Naive thymus-derived CD8-positive, alpha-beta T cell (primary cell): Measurements from ENCODE around the gene IGFL3. TPM values are rescaled to one million over a fixed set of nuclear protein-coding genes. Genes with fewer than 3 reads are reported as not detected.
"Not testable (repeated sequence)": the region's sequence is repeated elsewhere in the genome, so short reads cannot be mapped to it uniquely, and the experiment has no call there.

Source experiments
- ATAC-seq, 2 donors: fragments of 150-1000 bp; cut with Tn5 transposase in 1 of 2; sonication (Bioruptor Pico), chemical (Tn5 transposase) in 1 of 2; 1 replicate in 1 of 2; 2 replicates in 1 of 2; pipeline ENCODE4 v1.10.0; 2021; ENCODE audit warnings: mild to moderate bottlenecking in 2 of 2, moderate library complexity in 2 of 2
- POLR2A ChIA-PET: fragments of 350-600 bp; sonication (Branson Sonifier 250); formaldehyde crosslinking; loops from one replicate; lab custom pipeline; 2021; ENCODE audit warnings: antibody characterized with exemption; lab: Charles Lee
- DNase-seq, 10 donors: peaks; one replicate each; pipeline versions ENCODE4 v3.0.0 to v3.0.0-alpha.2; 2020 to 2022
- H3K27ac Mint-ChIP-seq, 10 donors: one replicate each; pipeline ENCODE4 v1.8.0; 2020 to 2022; ENCODE audit warnings: mild to moderate bottlenecking in 10 of 10, mixed read lengths in 10 of 10, moderate library complexity in 4 of 10, inconsistent platforms in 1 of 10
- H3K27me3 Mint-ChIP-seq, 5 donors: one replicate each; pipeline ENCODE4 v1.8.0; 2021 to 2022; ENCODE audit warnings: mixed read lengths in 5 of 5
- H3K36me3 Mint-ChIP-seq, 3 donors: one replicate each; pipeline ENCODE4 v1.8.0; 2020 to 2022; ENCODE audit warnings: mixed read lengths in 3 of 3, mild to moderate bottlenecking in 2 of 3, inconsistent platforms in 1 of 3
- H3K4me1 Mint-ChIP-seq, 4 donors: one replicate each; pipeline ENCODE4 v1.8.0; 2021 to 2022; ENCODE audit warnings: mixed read lengths in 4 of 4
- H3K4me3 Mint-ChIP-seq, 10 donors: one replicate each; pipeline ENCODE4 v1.8.0; 2020 to 2022; ENCODE audit warnings: mild to moderate bottlenecking in 10 of 10, mixed read lengths in 10 of 10, moderate library complexity in 6 of 10, inconsistent platforms in 1 of 10
- H3K9me3 Mint-ChIP-seq, 9 donors: one replicate each; pipeline ENCODE4 v1.8.0; 2020 to 2022; ENCODE audit warnings: mixed read lengths in 9 of 9, mild to moderate bottlenecking in 3 of 9, inconsistent platforms in 1 of 9, moderate library complexity in 1 of 9
- polyA plus RNA-seq, 3 donors: library from polyadenylated mRNA; unstranded; fragments of 300-500 nt; fragmentation: Illumina TruSeq; gene quantifications; one replicate each; pipeline ENCODE4 v1.2.3, GENCODE V29; 2021
- total RNA-seq, 8 experiments: library from RNA in 2 of 8; stranded (reverse) in 2 of 8; gene quantifications; one replicate each; pipeline ENCODE4 v1.2.3 and lab custom pipeline; 2021 to 2026

Gene IGFL3
- total RNA-seq (not detected), polyA plus RNA-seq (not detected), total RNA-seq (lab: John Stamatoyannopoulos, UW) (0 reads per million in 6 experiments)

- Mint-ChIP-seq H3K4me3 (no peak within 1 kb of the TSS), H3K27me3 (peaks cover 26 to 78% (median 40%) of the 10 kb centered on the region in 5 donors)
- POLR2A ChIA-PET, result no interaction called here
Observed at GRCh38 chr19:46124638-46125115, at the start of gene IGFL3. IGFL3 (minus strand) TSS chr19:46124688; CDS start chr19:46124649, 39 bp downstream.

GRCh38 chr19:46173886-46174480 is 49.5 kb upstream of the IGFL3 start:
- H3K36me3 Mint-ChIP-seq, result peaks cover 0 to 17% (median 1%) of the 10 kb centered on the region in 3 donors
- peaks cover 0 to 2% (median under 1%) of the 10 kb centered on the region in 4 donors for H3K4me1 Mint-ChIP-seq
- peaks cover 0 to 31% (median 14%) of the 10 kb centered on the region in 9 donors for H3K9me3 Mint-ChIP-seq
- POLR2A ChIA-PET, result interaction anchor here (0.6 kb wide), 1 partner anchor 75 kb away, joined by 3 read pairs; no protein-coding TSS in a partner anchor
- H3K27me3 Mint-ChIP-seq, result peaks cover 19 to 91% (median 45%) of the 10 kb centered on the region in 5 donors
- H3K27ac Mint-ChIP-seq, result no peak overlapping the region
- no peak overlapping the region for H3K4me3 Mint-ChIP-seq
- no peak for ATAC-seq
- DNase-seq, result no peak

More at GRCh38 chr19:46124638-46125115, at the start of gene IGFL3:
- Mint-ChIP-seq H3K9me3 (no peaks in the 10 kb centered on the region), H3K27ac (no peak within 1 kb of the TSS), H3K36me3 (no peaks in the 10 kb centered on the region), H3K4me1 (no peaks in the 10 kb centered on the region)
- DNase-seq, result no peak
- ATAC-seq, result no peak

GRCh38 chr19:46162731-46163130 is 38.2 kb upstream of the IGFL3 start:
- DNase-seq, result no peak
- H3K27ac Mint-ChIP-seq, result peak overlapping the region in 1 of 10 donors; percentile 29
- no peak for ATAC-seq
- no peak overlapping the region for H3K4me3 Mint-ChIP-seq
- H3K36me3 Mint-ChIP-seq, result peaks cover 0 to 19% (median 0%) of the 10 kb centered on the region in 3 donors
- peaks cover 22 to 79% (median 40%) of the 10 kb centered on the region in 5 donors for H3K27me3 Mint-ChIP-seq
- H3K4me1 Mint-ChIP-seq, result no peaks in the 10 kb centered on the region
- POLR2A ChIA-PET, result no interaction called here
- H3K9me3 Mint-ChIP-seq, result peaks cover 6 to 32% (median 20%) of the 10 kb centered on the region in 9 donors

GRCh38 chr19:46161642-46162257 is 37.3 kb upstream of the IGFL3 start:
- peaks cover 0 to 19% (median 0%) of the 10 kb centered on the region in 3 donors for H3K36me3 Mint-ChIP-seq
- POLR2A ChIA-PET, H3K4me1 Mint-ChIP-seq, H3K4me3 Mint-ChIP-seq, H3K27ac Mint-ChIP-seq, DNase-seq, ATAC-seq: not testable (repeated sequence)
- peaks cover 6 to 32% (median 20%) of the 10 kb centered on the region in 9 donors for H3K9me3 Mint-ChIP-seq
- peaks cover 21 to 73% (median 39%) of the 10 kb centered on the region in 5 donors for H3K27me3 Mint-ChIP-seq

- H3K36me3 Mint-ChIP-seq, result peaks cover 0 to 19% (median 0%) of the 10 kb centered on the region in 3 donors
- H3K27me3 Mint-ChIP-seq, result peaks cover 20 to 71% (median 37%) of the 10 kb centered on the region in 5 donors
Observed at GRCh38 chr19:46160233-46160775, 35.8 kb upstream of the IGFL3 start.

GRCh38 chr19:46159418-46160232 is 35.1 kb upstream of the IGFL3 start:
- ATAC-seq (no peak), DNase-seq (no peak)
- Mint-ChIP-seq H3K4me3 (no peak overlapping the region), H3K27ac (no peak overlapping the region), H3K4me1 (no peaks in the 10 kb centered on the region), H3K9me3 (peaks cover 6 to 32% (median 20%) of the 10 kb centered on the region in 9 donors), H3K36me3 (peaks cover 0 to 19% (median 0%) of the 10 kb centered on the region in 3 donors), H3K27me3 (peaks cover 18 to 71% (median 33%) of the 10 kb centered on the region in 5 donors)
- POLR2A ChIA-PET, result no interaction called here

More at GRCh38 chr19:46160233-46160775, 35.8 kb upstream of the IGFL3 start:
- no peaks in the 10 kb centered on the region for H3K4me1 Mint-ChIP-seq
- H3K9me3 Mint-ChIP-seq, result peaks cover 6 to 32% (median 20%) of the 10 kb centered on the region in 9 donors
- ATAC-seq (no peak), DNase-seq (no peak)
- H3K27ac Mint-ChIP-seq, result no peak overlapping the region
- no peak overlapping the region for H3K4me3 Mint-ChIP-seq
- POLR2A ChIA-PET, result no interaction called here

- H3K27me3 Mint-ChIP-seq, result peaks cover 16 to 75% (median 32%) of the 10 kb centered on the region in 5 donors
- no peak for ATAC-seq
- no peaks in the 10 kb centered on the region for H3K36me3 Mint-ChIP-seq
- H3K9me3 Mint-ChIP-seq, result peaks cover 0 to 1% (median 0%) of the 10 kb centered on the region in 9 donors
- POLR2A ChIA-PET, result no interaction called here
- H3K4me3 Mint-ChIP-seq, result no peak overlapping the region
- no peak for DNase-seq
- no peaks in the 10 kb centered on the region for H3K4me1 Mint-ChIP-seq
- H3K27ac Mint-ChIP-seq, result no peak overlapping the region
Observed at GRCh38 chr19:46155237-46155636, 30.7 kb upstream of the IGFL3 start.

- POLR2A ChIA-PET, result no interaction called here
- no peaks in the 10 kb centered on the region for H3K9me3 Mint-ChIP-seq
- no peak for DNase-seq
- no peaks in the 10 kb centered on the region for H3K36me3 Mint-ChIP-seq
- no peak overlapping the region for H3K27ac Mint-ChIP-seq
- peaks cover 19 to 78% (median 45%) of the 10 kb centered on the region in 5 donors for H3K27me3 Mint-ChIP-seq
- ATAC-seq, result no peak
- no peak overlapping the region for H3K4me3 Mint-ChIP-seq
- H3K4me1 Mint-ChIP-seq, result no peaks in the 10 kb centered on the region
Observed at GRCh38 chr19:46150606-46151005, 26.1 kb upstream of the IGFL3 start.

GRCh38 chr19:46147791-46148288 is 23.4 kb upstream of the IGFL3 start, which contains the start of gene IGFL2:
IGFL2 (plus strand) TSS chr19:46148238; CDS start chr19:46148279, 41 bp downstream.
- H3K9me3 Mint-ChIP-seq, result no peaks in the 10 kb centered on the region
- no peak for DNase-seq
- no peaks in the 10 kb centered on the region for H3K4me1 Mint-ChIP-seq
- no peaks in the 10 kb centered on the region for H3K36me3 Mint-ChIP-seq
- no peak for ATAC-seq
- H3K27ac Mint-ChIP-seq, result no peak within 1 kb of the TSS
- H3K4me3 Mint-ChIP-seq, result no peak within 1 kb of the TSS
- POLR2A ChIA-PET, result interaction anchor here (0.6 kb wide), 1 partner anchor 1431 kb away, joined by 3 read pairs; no protein-coding TSS in a partner anchor
- H3K27me3 Mint-ChIP-seq, result peaks cover 18 to 83% (median 39%) of the 10 kb centered on the region in 5 donors

- H3K9me3 Mint-ChIP-seq, result no peaks in the 10 kb centered on the region
- H3K27me3 Mint-ChIP-seq, result peaks cover 13 to 77% (median 36%) of the 10 kb centered on the region in 5 donors
- H3K36me3 Mint-ChIP-seq, result no peaks in the 10 kb centered on the region
- H3K4me1 Mint-ChIP-seq, result no peaks in the 10 kb centered on the region
- no peak for ATAC-seq
- POLR2A ChIA-PET, result interaction anchor here (0.6 kb wide), 1 partner anchor 1430 kb away, joined by 3 read pairs; no protein-coding TSS in a partner anchor
- DNase-seq, result no peak
- no peak overlapping the region for H3K27ac Mint-ChIP-seq
- H3K4me3 Mint-ChIP-seq, result no peak overlapping the region
Observed at GRCh38 chr19:46147166-46147740, 22.8 kb upstream of the IGFL3 start.

GRCh38 chr19:46144756-46145155 is 20.3 kb upstream of the IGFL3 start:
- ATAC-seq, result no peak
- no peaks in the 10 kb centered on the region for H3K9me3 Mint-ChIP-seq
- no peak for DNase-seq
- peaks cover 18 to 60% (median 25%) of the 10 kb centered on the region in 5 donors for H3K27me3 Mint-ChIP-seq
- no peak overlapping the region for H3K27ac Mint-ChIP-seq
- no peaks in the 10 kb centered on the region for H3K36me3 Mint-ChIP-seq
- no peaks in the 10 kb centered on the region for H3K4me1 Mint-ChIP-seq
- POLR2A ChIA-PET, result no interaction called here
- H3K4me3 Mint-ChIP-seq, result no peak overlapping the region
